Left ventricle myocardium inferior (tissue), 1 donor: Measurements from ENCODE around the gene SMCHD1. TPM values are rescaled to one million over a fixed set of nuclear protein-coding genes. Genes with fewer than 3 reads are reported as not detected.
"Not testable (repeated sequence)": the region's sequence is repeated elsewhere in the genome, so short reads cannot be mapped to it uniquely, and the experiment has no call there.

Experiments used
- DNase-seq: peaks from one replicate; pipeline ENCODE4 v3.0.0-alpha.2; 2020
- H3K27ac ChIP-seq: fragments of 200-600 bp; replicated peaks from 2 replicates; pipeline ENCODE4 v1.8.0; 2021
- H3K27me3 ChIP-seq: fragments of 200-600 bp; 2 replicates; pipeline ENCODE4 v1.8.0; 2021; ENCODE audit warnings: low read depth
- H3K36me3 ChIP-seq: fragments of 200-600 bp; 2 replicates; pipeline ENCODE4 v1.8.0; 2021
- H3K4me1 ChIP-seq: fragments of 200-600 bp; 2 replicates; pipeline ENCODE4 v1.8.0; 2021
- H3K4me3 ChIP-seq: fragments of 200-600 bp; 2 replicates; pipeline ENCODE4 v1.8.0; 2021; ENCODE audit warnings: mild to moderate bottlenecking, moderate library complexity
- H3K9me3 ChIP-seq: fragments of 200-600 bp; replicated peaks from 2 replicates; pipeline ENCODE4 v1.8.0; 2021
- intact Hi-C: fragments of 100-400 bp; cut with micrococcal nuclease; formaldehyde crosslinking; loops from one replicate; pipeline ENCODE4 v1.11.0; 2022
- total RNA-seq: library from RNA; stranded (reverse); fragmentation: NEBNext Ultra II Directional; extraction: Animal tissue kit (Norgen Biotek cat#: 25700); gene quantifications from one replicate; pipeline ENCODE4 v1.2.1, GENCODE V29; 2021
- TF ChIP-seq, protein P1 (sequence below): fragments of 200-600 bp; IDR thresholded peaks from 2 replicates; pipeline ENCODE4 v1.8.0; 2021; ENCODE audit warnings: antibody characterized with exemption, mild to moderate bottlenecking, borderline replicate concordance
- donor health status: DM: no; HTN: yes; CAD: no; lungs with severe emphysema.

The SMCHD1 gene
- total RNA-seq, 1 donor from 2014 or later, result 26.6 TPM

DNA sequence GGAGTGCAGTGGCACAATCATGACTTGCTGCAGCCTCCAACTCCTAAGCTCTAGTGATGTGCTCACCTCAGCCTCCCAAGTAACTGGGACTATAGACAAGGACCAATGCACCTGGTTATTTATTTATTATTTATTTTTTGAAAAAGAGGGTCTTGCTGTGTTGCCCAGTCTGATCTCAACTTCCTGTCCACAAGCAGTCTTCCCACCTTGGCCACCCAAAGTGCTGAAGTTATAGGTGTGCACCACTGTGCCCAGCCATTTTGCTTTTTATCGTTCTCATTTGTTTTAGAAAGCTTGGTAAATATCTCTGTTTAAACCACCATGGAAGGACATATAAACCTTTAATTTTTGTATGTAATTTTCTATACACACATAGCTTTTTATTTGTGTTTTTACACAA is 74.2 kb downstream of the SMCHD1 start:
- TF ChIP-seq, protein P1, sequence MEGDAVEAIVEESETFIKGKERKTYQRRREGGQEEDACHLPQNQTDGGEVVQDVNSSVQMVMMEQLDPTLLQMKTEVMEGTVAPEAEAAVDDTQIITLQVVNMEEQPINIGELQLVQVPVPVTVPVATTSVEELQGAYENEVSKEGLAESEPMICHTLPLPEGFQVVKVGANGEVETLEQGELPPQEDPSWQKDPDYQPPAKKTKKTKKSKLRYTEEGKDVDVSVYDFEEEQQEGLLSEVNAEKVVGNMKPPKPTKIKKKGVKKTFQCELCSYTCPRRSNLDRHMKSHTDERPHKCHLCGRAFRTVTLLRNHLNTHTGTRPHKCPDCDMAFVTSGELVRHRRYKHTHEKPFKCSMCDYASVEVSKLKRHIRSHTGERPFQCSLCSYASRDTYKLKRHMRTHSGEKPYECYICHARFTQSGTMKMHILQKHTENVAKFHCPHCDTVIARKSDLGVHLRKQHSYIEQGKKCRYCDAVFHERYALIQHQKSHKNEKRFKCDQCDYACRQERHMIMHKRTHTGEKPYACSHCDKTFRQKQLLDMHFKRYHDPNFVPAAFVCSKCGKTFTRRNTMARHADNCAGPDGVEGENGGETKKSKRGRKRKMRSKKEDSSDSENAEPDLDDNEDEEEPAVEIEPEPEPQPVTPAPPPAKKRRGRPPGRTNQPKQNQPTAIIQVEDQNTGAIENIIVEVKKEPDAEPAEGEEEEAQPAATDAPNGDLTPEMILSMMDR, result no peak
- Histone ChIP-seq H3K9me3 (no peaks in the 10 kb centered on the region), H3K27me3 (no peaks in the 10 kb centered on the region), H3K27ac (no peak overlapping the region), H3K36me3 (peaks cover 87% of the 10 kb centered on the region), H3K4me3 (no peak overlapping the region), H3K4me1 (peaks cover 11% of the 10 kb centered on the region)
- DNase-seq, result no peak
- intact Hi-C loops, result no loop called here

DNA sequence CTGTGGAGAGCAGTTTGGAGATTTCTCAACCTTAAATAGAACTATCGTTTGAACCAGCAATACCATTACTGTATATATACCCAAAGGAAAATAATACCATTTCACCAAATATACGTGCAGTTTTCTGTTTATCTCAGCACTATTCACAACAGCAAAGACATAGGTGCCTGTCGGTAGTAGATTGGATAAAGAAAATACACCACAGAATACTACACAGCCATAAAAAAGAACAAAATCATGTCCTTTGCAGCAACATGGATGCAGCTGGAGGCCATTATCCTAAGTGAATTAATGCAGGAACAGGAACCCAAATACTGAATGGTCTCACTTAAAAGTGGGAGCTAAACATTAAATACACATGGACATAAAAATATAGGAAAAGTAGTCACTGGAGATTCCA is 81.3 kb downstream of the SMCHD1 start:
- no peak for DNase-seq
- no peak overlapping the region for H3K27ac ChIP-seq
- no peaks in the 10 kb centered on the region for H3K4me1 ChIP-seq
- TF ChIP-seq, protein P1, result no peak
- H3K36me3 ChIP-seq, result peaks cover 91% of the 10 kb centered on the region
- H3K27me3 ChIP-seq, result no peaks in the 10 kb centered on the region
- intact Hi-C loops, result no loop called here
- peaks cover 5% of the 10 kb centered on the region for H3K9me3 ChIP-seq
- H3K4me3 ChIP-seq, result no peak overlapping the region

DNA sequence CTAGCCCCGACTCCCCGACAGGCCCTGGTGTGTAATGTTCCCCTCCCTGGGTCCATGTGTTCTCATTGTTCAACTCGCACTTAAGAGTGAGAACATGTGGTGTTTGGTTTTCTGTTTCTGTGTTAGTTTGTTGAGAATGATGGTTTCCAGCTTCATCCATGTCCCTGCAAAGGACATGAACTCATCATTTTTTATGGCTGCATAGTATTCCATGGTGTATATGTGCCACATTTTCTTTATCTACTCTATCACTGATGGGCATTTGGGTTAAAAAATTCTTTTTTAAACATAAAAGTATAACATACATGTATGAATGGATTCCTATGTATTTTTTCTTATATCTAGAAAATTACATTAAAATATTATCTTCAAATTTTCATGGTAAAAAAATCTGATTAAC is 84.6 kb downstream of the SMCHD1 start:
- intact Hi-C loops, H3K27ac ChIP-seq: not testable (repeated sequence)

DNA sequence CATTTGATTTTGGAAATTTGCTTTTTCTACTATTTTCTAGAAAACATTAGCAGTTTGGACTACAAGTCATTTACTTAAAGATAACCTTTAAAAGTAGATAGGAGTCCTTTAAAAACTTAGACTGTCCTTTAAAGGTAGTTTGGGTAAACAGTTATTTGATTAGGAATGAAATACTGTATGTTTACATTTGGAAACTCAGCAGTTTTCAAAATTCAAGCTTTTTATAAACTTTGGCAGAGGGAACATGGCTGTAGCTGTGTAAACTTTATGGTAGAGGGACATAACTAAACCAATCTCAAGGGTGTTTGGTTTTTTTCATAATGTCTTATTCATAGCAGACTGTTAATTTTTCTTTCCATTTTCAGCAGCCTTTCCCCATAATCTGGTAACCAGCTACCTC is 90.7 kb downstream of the SMCHD1 start:
- TF ChIP-seq, protein P1, result no peak
- Histone ChIP-seq H3K36me3 (peaks cover 84% of the 10 kb centered on the region), H3K27me3 (no peaks in the 10 kb centered on the region), H3K4me3 (no peak overlapping the region), H3K9me3 (no peaks in the 10 kb centered on the region), H3K4me1 (no peaks in the 10 kb centered on the region), H3K27ac (no peak overlapping the region)
- intact Hi-C loops, result no loop called here
- DNase-seq, result no peak

More for the DNA sequence above, 84.6 kb downstream of the SMCHD1 start:
- peaks cover 89% of the 10 kb centered on the region for H3K36me3 ChIP-seq
- not testable (repeated sequence) for H3K9me3 ChIP-seq, H3K4me3 ChIP-seq, H3K27me3 ChIP-seq, DNase-seq, H3K4me1 ChIP-seq

DNA sequence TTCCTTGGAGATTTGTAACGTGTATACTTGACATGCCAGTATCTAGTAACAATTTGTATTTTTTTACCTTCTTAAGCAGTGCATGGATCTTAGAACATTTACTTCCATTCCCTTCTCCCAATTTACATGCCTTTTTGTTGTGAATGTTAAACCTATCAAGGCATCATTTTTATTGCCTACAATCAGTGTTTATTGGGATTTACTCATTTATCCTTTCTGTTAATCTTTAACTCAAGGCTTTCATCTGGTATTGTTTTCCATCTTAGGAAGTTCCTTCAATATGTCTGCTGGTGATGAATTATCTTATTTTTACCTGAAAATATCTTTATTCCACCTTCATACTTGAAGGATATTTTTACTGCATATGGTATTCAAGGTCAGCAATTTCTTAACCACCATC is 102.8 kb downstream of the SMCHD1 start:
- Histone ChIP-seq H3K9me3 (no peaks in the 10 kb centered on the region), H3K27ac (no peak overlapping the region), H3K4me1 (no peaks in the 10 kb centered on the region), H3K4me3 (no peak overlapping the region), H3K27me3 (no peaks in the 10 kb centered on the region), H3K36me3 (peaks cover 57% of the 10 kb centered on the region)
- intact Hi-C loops, result no loop called here
- TF ChIP-seq, protein P1, result no peak
- no peak for DNase-seq

DNA sequence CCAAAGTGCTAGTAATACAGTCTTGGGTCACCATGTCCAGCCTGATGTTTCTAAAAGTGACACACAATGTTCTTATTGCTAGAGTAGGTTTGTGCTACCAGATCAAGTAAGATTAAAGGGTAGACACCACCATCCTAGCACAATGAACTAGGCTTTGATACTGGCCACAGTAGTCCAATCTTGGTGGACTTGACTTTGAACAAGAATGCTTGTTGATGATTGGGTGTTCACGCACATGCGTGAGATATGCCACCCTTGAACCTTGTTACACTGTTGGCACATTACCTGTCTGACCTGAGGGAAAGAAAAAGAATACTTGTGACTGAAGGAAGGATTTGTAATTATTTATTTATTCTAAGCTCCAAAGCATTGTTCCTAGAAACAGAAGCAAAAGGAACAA is 119.1 kb downstream of the SMCHD1 start:
- intact Hi-C loops, result no loop called here
- no peak overlapping the region for H3K27ac ChIP-seq
- TF ChIP-seq, protein P1, result no peak

More for the DNA sequence above, 119.1 kb downstream of the SMCHD1 start:
- no peaks in the 10 kb centered on the region for H3K27me3 ChIP-seq
- no peaks in the 10 kb centered on the region for H3K4me1 ChIP-seq
- no peak for DNase-seq
- peaks cover 96% of the 10 kb centered on the region for H3K36me3 ChIP-seq
- no peaks in the 10 kb centered on the region for H3K9me3 ChIP-seq
- H3K4me3 ChIP-seq, result no peak overlapping the region
